T-helper 1 cell (primary cell): Measurements from ENCODE around the gene PPARA.

Source experiments
- DNase-seq, 5 donors: peaks; one replicate each; pipeline ENCODE4 v3.0.0-alpha.2; 2012 to 2020
- total RNA-seq, 4 donors: gene quantifications; one replicate each; lab custom pipeline; 2026; lab: John Stamatoyannopoulos, UW

The PPARA gene
- total RNA-seq, result 11.7 to 19.9 (median 15.6) reads per million in 4 donors

DNA sequence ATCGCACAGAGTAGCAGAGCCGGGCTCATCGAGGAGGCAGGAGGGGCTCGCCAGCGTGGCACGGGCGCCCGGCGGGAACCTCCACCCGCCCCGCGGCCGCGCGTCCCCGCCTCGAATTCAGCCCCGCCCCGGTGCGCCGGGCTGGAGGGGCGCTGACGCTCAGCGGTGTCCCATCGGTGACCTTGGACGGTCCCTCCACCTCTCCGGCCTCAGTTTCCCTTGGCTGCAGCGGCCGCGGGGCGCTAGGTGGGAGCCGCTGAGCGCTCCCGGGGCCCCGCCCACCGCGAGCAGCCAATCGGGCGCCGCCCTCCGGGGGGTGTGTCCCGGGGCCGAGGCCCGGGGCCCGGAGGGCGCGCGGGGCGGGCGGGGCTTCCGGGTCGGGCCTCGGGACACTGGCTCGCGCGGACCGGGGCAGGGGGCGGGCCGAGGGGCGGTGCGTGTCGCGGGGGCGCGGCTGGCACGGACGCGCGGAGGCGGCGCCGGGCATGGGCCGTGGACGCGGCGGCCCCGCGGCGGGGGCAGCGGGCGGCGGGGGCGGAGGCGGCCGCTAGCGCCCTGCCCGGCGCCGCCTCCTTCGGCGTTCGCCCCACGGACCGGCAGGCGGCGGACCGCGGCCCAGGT, at the start of gene PPARA:
PPARA (plus strand) TSS at position 493 of the 621 bp plus-strand sequence. CDS start 47,858 bp downstream, outside the sequence.
- peak; percentile 77 to 87 (median 79) for DNase-seq

DNA sequence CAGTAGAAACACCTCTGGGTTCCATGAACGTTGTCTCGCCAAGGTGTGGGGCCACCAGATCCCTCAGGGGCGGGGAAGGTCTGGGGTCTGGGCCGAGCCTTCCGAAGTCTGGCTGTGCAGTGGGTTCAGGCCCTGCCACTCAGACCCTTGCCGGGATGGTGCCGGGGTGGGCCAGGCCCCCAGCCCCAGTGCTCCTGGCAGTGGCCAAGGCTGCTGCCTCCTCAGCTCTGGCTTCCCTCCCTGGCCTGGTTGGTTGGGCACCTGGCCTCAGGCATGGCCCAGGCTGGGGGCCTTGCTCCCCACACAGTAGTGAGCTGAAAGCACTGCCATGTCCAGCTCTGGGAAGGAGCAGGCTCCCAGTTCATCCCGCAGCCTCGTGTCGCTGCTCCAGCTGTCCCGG, 48.2 kb upstream of the PPARA start:
- no peak for DNase-seq

DNA sequence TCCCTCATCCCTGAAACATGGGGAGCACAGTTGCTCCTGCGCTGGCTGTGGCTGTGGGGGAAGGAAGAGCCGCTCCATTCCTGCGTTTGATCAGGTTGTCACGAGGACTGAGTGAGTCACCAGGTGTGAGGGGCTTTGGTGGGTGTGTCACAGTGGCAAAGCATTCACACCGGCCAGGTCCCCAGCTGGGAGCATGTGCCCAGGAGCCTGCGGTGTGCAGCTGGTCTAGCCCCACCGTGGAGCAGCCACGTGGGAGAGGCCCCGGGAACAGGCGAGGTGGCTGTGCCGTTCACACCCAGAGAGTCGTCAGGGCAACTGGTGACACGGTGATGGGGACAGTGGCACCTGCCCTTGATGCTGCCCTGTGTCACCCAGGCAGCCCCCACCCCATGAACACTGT, 47.6 kb upstream of the PPARA start:
- no peak for DNase-seq

DNA sequence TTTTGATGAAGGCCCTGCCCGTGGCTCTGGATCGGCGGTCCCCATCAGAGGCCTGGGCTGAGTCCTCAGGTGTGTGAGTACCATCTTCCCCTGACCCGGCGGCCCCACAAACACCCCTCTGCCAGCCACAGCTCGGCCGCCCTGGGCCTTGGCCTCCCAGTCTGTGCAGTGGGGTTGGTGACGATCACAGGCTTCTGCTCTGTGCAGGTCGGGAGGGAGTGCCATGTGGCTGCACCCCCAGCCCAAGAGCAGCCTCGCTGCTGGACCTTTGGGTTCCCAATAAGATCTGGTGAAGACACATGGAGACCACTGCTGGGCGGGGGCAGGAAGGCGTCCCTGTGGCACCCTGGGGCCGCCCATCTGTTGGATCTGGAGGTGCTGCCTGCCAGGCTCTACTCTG, 47.1 kb upstream of the PPARA start:
- DNase-seq, result no peak

DNA sequence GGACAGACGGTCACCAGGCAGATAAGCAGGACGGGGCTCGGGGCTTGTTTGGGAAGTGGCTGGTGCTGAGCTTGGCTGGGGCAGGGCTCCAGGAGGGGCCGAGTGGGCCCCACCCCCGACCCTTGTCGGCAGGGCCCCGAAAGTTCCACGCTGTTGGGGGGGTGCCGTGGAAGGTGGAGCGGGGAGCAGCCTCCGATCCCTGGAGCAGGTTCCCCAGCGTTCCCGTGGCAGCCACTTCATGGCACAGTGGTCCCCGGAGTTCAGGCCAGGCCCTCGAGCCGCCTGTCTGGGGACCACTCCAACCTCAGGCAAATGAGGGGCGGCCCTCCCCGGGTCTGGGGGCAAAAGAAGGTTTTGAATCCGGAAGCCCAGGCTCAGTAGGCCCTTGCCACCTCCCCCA, 46.7 kb upstream of the PPARA start:
- DNase-seq, result no peak

DNA sequence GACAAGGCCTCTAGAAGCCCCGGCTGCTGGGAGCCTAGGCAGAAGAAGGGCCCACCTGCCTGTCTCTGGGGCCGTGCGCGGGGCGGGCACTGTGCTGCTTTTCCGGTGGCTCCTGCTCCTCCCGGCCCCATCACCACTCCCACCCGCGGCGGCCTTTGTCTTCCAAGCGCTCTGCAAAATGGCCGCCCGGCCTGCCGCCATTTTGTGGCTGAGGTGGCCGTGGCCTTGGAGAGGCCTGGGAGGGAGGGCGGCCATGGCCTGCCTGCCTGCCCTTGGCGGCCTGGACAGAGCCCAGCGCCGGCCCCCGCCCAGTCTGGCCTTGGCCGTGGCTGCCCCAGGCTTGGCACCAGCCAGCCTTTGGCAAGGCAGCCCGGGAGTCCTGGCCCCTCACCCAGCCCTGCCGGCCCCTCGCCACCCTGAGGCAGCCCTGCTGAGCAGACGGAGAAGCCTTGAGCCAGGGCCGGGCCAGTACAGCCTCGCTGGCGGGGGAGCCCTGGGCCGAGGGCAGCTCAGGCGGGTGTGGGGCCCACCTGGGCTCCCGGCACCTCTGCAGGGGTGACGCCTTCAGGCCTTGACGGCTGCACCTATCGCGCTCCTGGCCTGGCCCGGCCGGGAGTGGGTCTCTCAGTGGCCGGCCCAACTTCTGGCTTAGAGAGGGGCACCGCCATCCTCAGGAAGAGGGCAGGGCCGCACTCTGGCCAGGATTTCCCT, 46.0 kb upstream of the PPARA start:
- DNase-seq, result no peak

DNA sequence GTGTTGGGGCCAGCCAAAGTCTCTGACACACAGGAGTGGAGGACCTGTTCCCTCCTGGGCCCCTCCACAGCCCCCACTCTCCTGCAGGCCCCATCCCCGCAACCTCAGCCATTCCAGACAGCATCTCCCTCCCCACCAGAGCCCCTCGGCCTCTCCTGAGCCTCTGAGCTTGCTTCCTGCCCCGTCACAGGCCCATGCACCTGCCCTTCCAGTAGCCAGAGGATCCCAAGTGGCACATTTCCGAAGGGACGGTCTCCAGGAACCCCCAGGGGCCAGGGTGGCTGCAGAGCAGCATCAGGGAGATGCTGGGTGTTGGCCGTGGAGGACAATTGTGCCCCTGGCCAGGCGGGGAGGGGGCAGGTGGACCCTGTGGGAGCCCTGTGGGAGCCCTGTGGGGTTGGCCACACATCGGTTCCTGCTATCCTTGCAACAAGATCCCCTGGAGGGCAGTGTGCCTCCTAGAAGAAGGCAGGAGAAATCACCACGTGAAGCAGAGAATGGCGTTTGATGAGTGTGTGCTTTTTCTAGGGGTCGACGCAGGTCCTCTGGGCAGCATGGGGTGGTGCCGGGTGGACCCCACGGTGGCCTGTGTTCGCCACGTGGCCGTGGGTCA, 45.3 kb upstream of the PPARA start:
- DNase-seq, result no peak

DNA sequence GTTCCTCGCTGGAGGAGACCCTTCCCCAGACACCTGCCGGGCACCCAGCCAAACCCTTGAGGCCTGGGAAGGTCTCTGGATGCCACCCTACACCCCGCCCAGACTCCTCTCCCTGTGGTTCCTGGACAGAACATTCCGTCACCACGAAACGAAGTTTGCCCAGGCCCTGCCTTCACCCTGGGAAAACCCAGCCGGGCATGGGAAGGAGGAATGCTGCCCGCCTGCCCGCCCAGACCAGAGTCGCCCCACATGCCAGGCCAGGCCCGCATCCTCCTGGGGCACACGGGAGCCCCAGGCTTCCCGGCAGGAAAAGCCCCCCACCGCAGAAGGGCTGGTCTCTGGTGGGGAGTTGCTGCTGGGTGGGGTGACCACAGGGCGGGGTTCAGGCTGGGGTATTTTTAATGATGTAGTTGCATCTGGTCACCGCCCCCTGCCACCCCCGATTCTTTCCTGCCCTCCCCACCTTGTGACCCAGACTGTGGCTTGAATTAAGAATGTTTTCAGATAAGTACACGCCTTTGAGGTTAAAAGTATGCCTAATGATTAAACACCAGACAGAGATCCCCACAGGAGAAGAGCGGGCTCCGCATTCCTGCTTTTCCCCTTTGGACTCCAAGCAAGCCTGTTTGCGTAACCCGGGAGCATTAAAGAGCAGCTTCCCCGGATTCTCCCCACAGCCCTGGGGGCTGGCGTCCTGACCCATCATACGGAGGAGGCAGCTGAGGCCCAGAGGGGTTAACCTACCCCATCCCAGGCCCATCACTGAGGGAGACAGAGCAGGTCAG, 44.6 kb upstream of the PPARA start:
- DNase-seq, result no peak

DNA sequence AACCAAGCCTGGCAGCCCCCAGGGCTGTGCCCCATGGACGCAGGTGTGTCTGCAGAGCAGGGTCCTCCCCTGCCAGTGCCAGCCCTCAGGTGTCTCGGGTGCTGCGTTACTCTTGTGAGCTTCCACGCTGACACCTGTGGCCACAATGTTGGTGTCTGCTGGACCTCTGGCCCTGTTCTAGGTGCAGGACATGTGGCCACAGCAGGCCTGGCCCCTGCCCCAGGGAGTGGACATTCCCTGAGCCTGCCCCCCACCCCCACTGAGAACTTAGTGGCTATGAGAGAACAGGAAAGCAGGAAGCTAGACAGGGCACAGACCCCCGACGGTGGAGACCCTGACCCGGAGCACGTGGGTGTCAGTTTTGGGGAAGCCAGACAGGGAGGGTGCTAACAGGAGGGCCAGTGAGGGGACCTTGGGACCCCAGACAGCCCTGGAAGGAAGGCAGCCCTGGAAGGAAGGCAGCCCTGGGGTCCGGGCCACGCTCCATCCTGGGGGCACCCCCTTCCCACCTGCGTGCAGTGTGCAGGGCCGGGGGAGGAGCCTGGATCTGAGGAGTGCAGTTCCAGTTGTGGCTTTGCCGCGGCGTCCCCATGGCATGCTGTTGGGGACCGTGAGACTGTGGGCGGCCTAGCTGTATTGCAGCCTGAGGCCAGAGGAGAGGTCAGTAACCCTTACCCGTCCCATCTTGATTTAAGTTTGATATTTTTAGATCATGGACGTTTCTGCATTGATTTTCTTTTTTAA, 43.9 kb upstream of the PPARA start:
- DNase-seq, result no peak

DNA sequence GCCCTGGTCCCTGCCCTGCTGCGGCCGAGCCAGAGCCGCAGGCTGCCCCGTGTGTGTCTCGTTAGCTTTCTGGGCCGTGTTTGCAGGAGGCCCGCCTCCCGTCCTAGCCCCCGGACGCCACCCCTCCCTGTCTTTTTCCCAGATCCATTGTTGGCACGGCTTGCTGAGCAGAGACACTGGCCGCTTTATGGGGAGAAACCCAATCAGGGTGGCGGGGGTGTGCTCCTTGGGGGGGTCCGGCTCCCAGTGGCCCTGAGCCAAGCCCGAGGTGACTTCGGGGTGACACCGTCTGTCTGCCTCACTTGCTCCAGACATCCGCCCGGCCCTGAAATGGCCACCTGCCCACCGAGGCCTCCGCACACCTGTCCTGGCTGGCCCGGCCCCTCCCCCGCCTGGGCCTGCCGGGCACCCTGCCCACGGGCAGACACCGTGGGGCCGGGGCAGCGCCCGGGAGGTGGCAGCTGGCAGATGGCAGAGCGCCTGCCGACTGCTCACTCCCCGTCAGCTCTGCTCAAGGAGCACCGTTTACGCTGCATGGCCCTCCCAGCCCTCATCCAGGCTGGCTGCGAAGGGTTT, 43.1 kb upstream of the PPARA start:
- no peak for DNase-seq

DNA sequence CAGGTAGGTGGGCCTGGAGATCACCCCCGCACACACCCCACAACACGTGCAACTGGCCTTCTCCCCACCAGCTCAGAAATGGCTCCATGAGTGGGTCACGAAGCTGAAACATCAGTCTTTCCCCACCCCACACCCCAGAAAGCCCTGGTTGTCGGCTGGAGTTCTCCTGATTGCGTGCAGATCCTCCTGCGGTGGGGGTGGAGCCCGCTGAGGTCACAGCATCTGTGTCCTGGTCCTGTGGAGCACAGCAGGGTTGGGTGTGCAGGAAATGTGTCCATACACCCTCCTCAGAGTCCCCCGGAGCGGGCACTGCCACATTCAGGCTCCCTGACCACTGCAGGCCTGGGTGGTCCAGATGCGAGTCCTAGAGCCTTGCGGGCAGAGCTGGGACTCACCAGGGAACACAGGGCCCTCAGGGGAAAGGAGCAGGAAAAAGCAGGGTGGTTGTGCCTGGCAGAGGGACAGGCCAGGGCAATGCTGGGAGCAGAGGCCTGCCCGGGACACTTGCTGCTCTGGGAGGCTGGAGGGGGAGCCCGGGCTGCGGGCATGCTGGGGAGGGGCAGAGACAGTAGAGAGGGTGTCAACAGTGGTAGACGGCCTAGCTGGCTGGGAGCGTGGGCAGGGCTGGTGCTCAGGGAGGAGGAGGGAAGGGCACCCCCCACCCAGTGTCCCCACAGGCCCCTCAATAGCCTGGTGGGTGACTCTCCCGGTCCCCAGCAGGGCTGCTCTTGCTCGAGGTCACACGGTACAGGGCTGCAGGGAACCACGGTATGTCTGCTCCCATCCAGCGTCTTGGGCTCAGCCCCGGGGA, 42.4 kb upstream of the PPARA start:
- no peak for DNase-seq

DNA sequence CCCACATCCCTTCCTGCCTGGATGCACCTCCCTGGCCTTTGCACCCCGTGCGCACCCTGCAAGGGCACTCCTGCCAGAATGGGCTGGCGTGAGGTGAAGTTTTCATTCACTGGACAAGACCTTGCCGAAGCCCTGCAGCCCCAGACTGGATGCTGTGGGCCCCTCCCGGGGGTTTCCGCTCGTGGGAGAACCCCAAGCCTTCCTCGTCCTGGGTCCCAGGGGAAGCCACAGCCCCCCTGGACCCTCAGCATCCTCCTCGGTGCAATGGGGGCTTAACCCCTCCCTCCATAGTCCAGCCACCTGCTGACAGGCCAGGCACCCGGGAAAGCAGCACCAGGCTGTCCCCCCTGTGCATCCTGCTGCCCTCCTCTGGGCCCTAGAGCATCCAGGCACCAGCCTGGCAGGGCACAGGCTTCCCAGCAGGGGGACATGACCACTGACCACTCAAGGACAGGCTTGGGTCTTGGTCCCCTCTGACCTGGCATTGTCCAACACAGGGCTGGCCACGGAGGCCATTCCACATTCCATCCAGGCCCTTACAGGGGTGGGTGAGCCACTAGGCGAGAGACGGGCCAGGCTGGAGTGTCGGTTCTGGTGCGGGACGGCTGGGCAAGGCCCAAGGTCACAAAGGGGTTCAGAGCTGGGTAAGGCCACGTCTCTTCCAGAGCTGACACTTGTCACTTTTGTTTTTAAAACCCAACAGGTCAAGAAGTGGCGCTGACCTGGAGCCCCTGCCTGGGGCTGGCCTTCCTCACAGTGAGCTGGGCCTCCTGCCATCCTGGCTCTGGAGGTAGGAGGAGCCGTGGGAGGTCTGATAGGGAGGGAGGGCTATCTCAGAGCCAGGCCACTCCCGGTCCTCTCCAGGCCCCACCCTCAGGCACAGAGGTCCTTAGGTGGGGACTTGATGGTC, 41.5 kb upstream of the PPARA start:
- DNase-seq, result no peak

DNA sequence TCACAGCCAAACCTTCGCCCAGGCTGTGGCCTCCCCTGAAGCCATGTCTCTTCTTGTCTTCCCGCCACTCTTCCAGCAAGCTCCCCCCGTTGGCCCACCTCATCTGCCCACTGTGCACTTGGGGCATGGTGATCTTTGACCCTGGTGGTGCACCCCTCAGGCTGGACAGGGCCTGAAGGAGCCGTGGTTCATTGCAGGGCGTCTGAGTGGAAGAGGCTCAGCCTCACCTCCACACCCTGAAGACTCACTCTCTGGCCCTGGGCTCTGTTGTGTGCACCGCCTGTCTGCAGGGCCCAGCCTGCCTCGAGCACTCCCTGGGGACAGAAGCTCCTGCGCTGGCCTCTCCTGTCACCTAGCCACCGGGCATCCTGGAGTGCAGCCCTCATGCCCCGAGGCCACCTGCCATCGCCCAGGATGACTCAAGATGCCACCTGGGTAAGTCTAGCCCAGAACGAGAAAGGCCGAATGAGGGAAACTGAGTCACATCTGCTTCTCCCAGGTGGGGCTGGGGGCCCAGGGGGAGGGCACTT, 40.8 kb upstream of the PPARA start:
- no peak for DNase-seq

DNA sequence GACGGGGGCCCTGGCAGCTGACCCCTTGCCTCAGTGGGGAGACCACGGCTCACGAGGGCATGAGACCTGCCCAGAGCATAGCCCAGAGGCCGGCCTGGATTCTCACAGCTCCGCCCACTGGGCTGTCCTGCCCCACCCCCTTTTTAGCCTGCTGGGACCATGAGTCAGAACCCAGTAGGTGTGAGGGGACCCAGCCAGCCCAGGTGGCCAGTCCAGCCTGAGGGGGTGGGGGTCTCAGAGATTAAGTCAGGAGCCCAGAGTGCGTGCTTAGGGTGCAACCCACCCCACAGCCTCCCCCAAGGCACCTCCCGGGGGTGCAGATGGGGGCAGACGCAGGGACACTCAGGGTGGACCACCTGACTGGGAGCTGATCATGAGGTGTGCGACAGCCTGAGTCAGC, 40.1 kb upstream of the PPARA start:
- DNase-seq, result no peak

DNA sequence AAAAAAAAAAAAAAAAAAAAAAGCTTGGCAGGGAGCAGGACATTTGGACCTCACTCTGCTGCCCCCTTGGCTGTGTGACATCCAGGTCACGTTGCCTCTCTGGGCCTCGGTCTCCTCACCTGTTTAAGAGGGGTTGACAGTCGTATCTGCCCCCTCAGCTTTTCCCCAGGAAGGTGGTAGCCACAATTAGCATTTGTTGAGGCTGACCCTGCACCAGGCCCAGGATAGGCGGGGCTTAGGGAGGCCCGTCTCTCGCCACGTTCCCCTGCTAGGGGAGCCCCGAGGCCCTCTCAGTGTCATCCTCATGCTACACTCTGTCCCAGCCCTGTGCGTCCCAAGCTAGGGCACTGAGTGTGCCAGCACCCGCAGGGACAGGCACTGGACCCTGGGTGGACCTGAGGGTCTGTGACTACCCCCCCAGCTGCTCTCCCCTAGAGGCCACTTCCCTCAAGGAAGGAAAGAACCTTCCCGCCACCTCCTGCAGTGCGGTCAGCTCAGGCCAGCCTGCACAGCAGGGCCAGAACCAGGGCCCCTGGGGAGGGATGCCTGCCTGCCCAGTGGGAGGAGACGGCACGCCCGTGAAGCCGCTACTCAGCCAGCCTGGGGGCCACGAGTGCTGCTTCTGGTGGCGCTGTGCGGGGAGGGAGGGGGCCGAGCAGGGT, 38.5 kb upstream of the PPARA start:
- no peak for DNase-seq

DNA sequence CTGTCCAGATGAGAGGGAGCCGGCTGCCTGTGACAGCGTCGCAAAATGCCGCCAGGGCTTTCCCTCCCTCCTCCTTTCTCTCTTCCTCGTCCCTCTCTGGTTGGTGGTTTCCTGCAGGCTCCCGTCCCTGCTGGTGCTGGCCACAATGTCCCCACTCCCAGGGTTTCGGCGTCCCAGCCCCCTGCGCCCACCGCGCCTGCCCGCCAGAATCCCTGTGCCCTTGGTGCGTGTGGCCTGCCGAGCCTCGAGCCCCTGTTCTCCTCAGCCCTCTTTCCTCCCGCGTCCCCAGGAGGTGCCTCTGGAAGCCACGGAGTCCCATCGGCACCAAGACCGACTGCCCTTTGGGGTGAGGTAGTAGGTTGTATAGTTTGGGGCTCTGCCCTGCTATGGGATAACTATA, 37.9 kb upstream of the PPARA start:
- DNase-seq, result no peak

DNA sequence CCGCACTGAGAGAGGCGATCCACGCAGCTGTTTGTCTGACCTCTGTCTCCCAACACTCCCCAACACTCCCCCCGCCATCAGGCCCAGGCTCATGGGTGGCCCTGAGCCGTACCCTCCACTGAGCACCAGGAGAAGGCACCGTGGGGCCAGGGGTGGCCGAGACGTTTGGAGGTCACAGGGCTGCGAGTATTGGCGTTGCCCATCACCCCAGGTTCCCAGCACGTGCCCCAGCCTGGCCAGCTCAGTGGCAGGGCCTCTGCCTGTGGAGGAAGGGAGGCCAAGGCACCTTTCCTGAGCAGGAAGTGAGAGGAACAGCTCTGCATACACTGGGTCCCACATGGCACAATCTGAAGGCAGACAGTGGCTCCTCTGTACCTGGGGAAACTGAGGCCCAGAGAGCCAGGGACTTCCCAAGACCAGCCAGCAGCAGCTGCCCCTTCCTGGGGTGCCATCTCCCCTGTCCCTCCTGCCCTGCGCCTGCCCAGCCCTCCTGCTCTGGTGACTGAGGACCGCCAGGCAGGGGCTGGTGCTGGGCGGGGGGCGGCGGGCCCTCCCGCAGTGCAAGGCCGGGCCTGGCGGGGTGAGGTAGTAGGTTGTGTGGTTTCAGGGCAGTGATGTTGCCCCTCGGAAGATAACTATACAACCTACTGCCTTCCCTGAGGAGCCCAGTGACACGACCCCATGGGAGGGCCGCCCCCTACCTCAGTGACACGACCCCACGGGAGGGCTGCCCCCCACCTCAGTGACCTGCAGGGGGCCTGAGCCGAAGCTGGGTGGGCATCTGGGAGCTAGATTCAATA, 37.0 kb upstream of the PPARA start:
- no peak for DNase-seq

DNA sequence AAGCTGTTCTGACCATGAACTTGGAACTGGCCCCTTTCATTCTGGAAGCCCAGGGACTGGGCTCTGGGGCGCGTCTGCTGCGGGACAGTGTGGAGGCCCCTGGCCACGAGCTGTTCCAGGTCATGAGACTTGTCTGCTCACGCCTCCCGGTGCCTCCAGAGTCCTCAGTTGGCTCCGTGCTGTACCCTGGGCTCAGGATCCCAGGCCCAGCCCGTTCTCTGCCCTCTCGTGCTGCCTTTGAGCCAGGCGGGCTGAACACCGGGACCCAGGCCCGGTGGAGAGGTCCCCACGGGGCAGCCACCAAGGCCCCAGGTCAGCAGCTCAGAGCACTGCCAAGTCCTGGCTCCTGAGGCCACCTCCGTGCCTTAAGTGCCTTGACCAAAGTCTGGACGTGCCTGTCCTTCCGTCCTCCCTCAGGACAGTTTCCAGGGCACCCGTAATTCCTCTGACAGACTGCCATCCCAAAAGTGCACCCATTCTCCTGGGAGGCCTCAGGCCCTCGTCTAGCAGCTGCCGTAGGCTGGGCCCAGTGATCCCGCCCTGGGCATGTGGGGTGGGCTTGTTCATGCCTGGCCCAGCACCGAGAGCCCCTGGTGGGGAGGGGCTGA, 36.3 kb upstream of the PPARA start:
- no peak for DNase-seq
